Spleen (tissue), 7 donors: ENCODE data around the gene GLYATL1.

ENCODE experiments used
- CTCF ChIP-seq, 11 experiments: fragments of 200-600 bp in 7 of 11; fragments of 450-650 bp in 4 of 11; sonication (generic) in 4 of 11; IDR thresholded peaks in 8 of 11; conservative IDR thresholded peaks in 3 of 11; 1 replicate in 7 of 11; 2 replicates in 4 of 11; pipeline versions ENCODE4 v1.4.0 to v1.8.0; 2016 to 2021; ENCODE audit warnings: antibody characterized with exemption in 11 of 11, inconsistent platforms in 4 of 11, mild to moderate bottlenecking in 1 of 11
- POLR2A ChIP-seq, 3 donors: fragments of 450-650 bp; IDR thresholded peaks; one replicate each; pipeline ENCODE4 v1.5.1; 2017; ENCODE audit warnings: antibody characterized with exemption in 3 of 3, mild to moderate bottlenecking in 1 of 3
- donor health status: DM: no; HTN: no; CAD: no; lungs with moderate emphysema.
- donor health status: DM: no; HTN: no; CAD: no.
- donor health status: DM: no; HTN: no; CAD: no.

- TF ChIP-seq CTCF (IDR thresholded peaks at IDR 0.05 in 8 of 11, conservative IDR thresholded peaks at IDR 0.05 in 3 of 11): no peak
- no peak for TF ChIP-seq POLR2A (IDR thresholded peaks at IDR 0.05)
These were observed 13.0 kb upstream of the GLYATL1 start for GRCh38 chr11:58926251-58926650.
